H7 (cell line): ENCODE measurements around the gene ZNHIT6. TPM values are rescaled to one million over a fixed set of nuclear protein-coding genes. Genes with fewer than 3 reads are reported as not detected.
"Not testable (repeated sequence)": the region's sequence is repeated elsewhere in the genome, so short reads cannot be mapped to it uniquely, and the experiment has no call there.

Source experiments
- DNase-seq: peaks from one replicate; pipeline ENCODE4 v3.0.0; 2012
- H3K27me3 ChIP-seq: 2 replicates; pipeline ENCODE4 v1.6.0; 2011; ENCODE audit warnings: mild to moderate bottlenecking, low read length; ENCODE audit not compliant: control insufficient read depth, insufficient read depth
- H3K36me3 ChIP-seq: replicated peaks from 2 replicates; pipeline ENCODE4 v1.5.1; 2011; ENCODE audit warnings: low read length; ENCODE audit not compliant: control insufficient read depth, insufficient read depth
- H3K4me3 ChIP-seq: 2 replicates; pipeline ENCODE4 v1.5.1; 2011; ENCODE audit warnings: low read depth, mild to moderate bottlenecking, control low read depth, low read length, moderate library complexity; ENCODE audit not compliant: insufficient read depth
- total RNA-seq: library from RNA; depleted of rRNA; stranded (reverse); fragments of >200 nt; shearing (Covaris generic); gene quantifications from 2 replicates; pipeline ENCODE4 v1.2.3, GENCODE V29; 2014; rRNA removed

Gene ZNHIT6
- total RNA-seq: 6.9 and 13.6 TPM in 2 replicates

GRCh38 chr1:85707990-85708828 is at the start of gene ZNHIT6:
ZNHIT6 (minus strand) TSS chr1:85708433; CDS start chr1:85708284, 149 bp downstream.
- no peaks in the 10 kb centered on the region for H3K27me3 ChIP-seq
- peak within 1 kb of the TSS; percentile 65 for H3K4me3 ChIP-seq
- DNase-seq: peak; percentile 54
- peaks cover 5% of the 10 kb centered on the region for H3K36me3 ChIP-seq

- no peak for DNase-seq
These were observed 48.6 kb upstream of the ZNHIT6 start for GRCh38 chr1:85756864-85757263.

GRCh38 chr1:85748120-85748519 is 39.9 kb upstream of the ZNHIT6 start:
- no peak for DNase-seq
- no peaks in the 10 kb centered on the region for H3K27me3 ChIP-seq
- H3K4me3 ChIP-seq: no peak overlapping the region
- H3K36me3 ChIP-seq: no peaks in the 10 kb centered on the region

More at GRCh38 chr1:85756864-85757263, 48.6 kb upstream of the ZNHIT6 start:
- Histone ChIP-seq H3K27me3 (no peaks in the 10 kb centered on the region), H3K4me3 (no peak overlapping the region), H3K36me3 (no peaks in the 10 kb centered on the region)

GRCh38 chr1:85746777-85747176 is 38.5 kb upstream of the ZNHIT6 start:
- no peaks in the 10 kb centered on the region for H3K27me3 ChIP-seq
- H3K36me3 ChIP-seq: no peaks in the 10 kb centered on the region
- peak; percentile 4 for DNase-seq
- no peak overlapping the region for H3K4me3 ChIP-seq

- H3K36me3 ChIP-seq: no peaks in the 10 kb centered on the region
- H3K4me3 ChIP-seq: no peak overlapping the region
- no peak for DNase-seq
- no peaks in the 10 kb centered on the region for H3K27me3 ChIP-seq
These were observed 35.6 kb upstream of the ZNHIT6 start for GRCh38 chr1:85743814-85744213.

GRCh38 chr1:85734931-85735330 is 26.7 kb upstream of the ZNHIT6 start:
- H3K27me3 ChIP-seq: no peaks in the 10 kb centered on the region
- no peak for DNase-seq
- no peaks in the 10 kb centered on the region for H3K36me3 ChIP-seq
- no peak overlapping the region for H3K4me3 ChIP-seq

- no peaks in the 10 kb centered on the region for H3K27me3 ChIP-seq
- H3K36me3 ChIP-seq: no peaks in the 10 kb centered on the region
- DNase-seq: no peak
- H3K4me3 ChIP-seq: no peak overlapping the region
These were observed 10.6 kb upstream of the ZNHIT6 start for GRCh38 chr1:85718678-85719340.

GRCh38 chr1:85714418-85715114 is 6.3 kb upstream of the ZNHIT6 start:
- H3K4me3 ChIP-seq, H3K36me3 ChIP-seq, DNase-seq, H3K27me3 ChIP-seq: not testable (repeated sequence)

GRCh38 chr1:85708829-85709227 is 595 bp upstream of the ZNHIT6 start:
- DNase-seq: no peak
- H3K27me3 ChIP-seq: no peaks in the 10 kb centered on the region

GRCh38 chr1:85707267-85707989 is 805 bp downstream of the ZNHIT6 start:
- Histone ChIP-seq H3K27me3 (no peaks in the 10 kb centered on the region), H3K36me3 (peaks cover 6% of the 10 kb centered on the region), H3K4me3 (peak overlapping the region; percentile 65)
- no peak for DNase-seq

More at GRCh38 chr1:85708829-85709227, 595 bp upstream of the ZNHIT6 start:
- H3K4me3 ChIP-seq: no peak overlapping the region
- peaks cover 5% of the 10 kb centered on the region for H3K36me3 ChIP-seq

GRCh38 chr1:85705940-85706339 is 2.3 kb downstream of the ZNHIT6 start:
- Histone ChIP-seq H3K4me3 (no peak overlapping the region), H3K27me3 (no peaks in the 10 kb centered on the region), H3K36me3 (peaks cover 8% of the 10 kb centered on the region)
- no peak for DNase-seq

GRCh38 chr1:85700422-85700821 is 7.8 kb downstream of the ZNHIT6 start:
- Histone ChIP-seq H3K36me3 (peaks cover 8% of the 10 kb centered on the region), H3K4me3 (no peak overlapping the region), H3K27me3 (no peaks in the 10 kb centered on the region)
- no peak for DNase-seq

- DNase-seq: no peak
- peaks cover 4% of the 10 kb centered on the region for H3K36me3 ChIP-seq
- H3K27me3 ChIP-seq: no peaks in the 10 kb centered on the region
- no peak overlapping the region for H3K4me3 ChIP-seq
These were observed 10.3 kb downstream of the ZNHIT6 start for GRCh38 chr1:85697895-85698294.

- no peaks in the 10 kb centered on the region; the same call in 1 of the 2 replicates for H3K36me3 ChIP-seq
- DNase-seq: no peak
- H3K4me3 ChIP-seq: no peak overlapping the region
- H3K27me3 ChIP-seq: no peaks in the 10 kb centered on the region
These were observed 15.4 kb downstream of the ZNHIT6 start for GRCh38 chr1:85692730-85693314.
